Measurements from ENCODE around the gene SIPA1L2. TPM values are rescaled to one million over a fixed set of nuclear protein-coding genes. Genes with fewer than 3 reads are reported as not detected.

The SIPA1L2 gene
- total RNA-seq, 3 donors from 2014 or later (not counting 1 experiment from before 2014, with no cell fraction given): 1.5 to 2.3 (median 1.6) TPM

DNA sequence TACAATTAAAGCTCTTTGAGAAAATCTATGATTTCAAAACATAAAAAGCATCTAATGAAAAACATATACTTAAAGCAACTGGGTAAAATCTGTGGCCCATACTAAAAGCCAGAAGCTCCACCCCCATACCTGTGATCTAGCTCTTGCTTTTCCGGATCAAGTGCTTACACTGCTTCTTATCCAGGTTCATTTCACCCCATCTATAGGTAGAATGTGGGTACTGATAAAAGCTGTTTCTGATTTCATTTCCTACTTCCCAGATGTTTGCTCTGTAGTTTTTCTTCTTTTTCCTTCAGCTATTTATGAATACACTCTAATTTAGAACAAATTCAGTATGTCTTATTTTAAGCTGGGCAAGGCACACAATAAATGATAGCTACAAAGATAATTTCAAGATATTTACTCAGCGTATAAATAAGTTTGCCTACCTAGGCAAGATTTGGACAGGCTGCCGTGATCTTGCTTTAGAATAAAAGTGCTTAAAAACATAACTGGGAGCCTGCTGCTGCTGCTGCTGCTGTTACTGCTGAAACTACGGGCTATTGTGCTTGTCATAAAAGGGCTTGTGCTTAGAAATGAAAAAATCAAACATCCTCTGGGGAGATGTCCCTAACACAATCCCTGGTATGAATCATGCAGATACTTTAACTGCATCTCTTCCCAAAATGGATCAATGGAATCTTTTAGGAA, 2.1 kb downstream of the SIPA1L2 start:
- TF ChIP-seq, protein P1, sequence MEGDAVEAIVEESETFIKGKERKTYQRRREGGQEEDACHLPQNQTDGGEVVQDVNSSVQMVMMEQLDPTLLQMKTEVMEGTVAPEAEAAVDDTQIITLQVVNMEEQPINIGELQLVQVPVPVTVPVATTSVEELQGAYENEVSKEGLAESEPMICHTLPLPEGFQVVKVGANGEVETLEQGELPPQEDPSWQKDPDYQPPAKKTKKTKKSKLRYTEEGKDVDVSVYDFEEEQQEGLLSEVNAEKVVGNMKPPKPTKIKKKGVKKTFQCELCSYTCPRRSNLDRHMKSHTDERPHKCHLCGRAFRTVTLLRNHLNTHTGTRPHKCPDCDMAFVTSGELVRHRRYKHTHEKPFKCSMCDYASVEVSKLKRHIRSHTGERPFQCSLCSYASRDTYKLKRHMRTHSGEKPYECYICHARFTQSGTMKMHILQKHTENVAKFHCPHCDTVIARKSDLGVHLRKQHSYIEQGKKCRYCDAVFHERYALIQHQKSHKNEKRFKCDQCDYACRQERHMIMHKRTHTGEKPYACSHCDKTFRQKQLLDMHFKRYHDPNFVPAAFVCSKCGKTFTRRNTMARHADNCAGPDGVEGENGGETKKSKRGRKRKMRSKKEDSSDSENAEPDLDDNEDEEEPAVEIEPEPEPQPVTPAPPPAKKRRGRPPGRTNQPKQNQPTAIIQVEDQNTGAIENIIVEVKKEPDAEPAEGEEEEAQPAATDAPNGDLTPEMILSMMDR (IDR thresholded peaks at IDR 0.05): peak; percentile 23
- Mint-ChIP-seq H3K27me3 (ENCODE audit: low read depth in 2 of 2) (peaks cover 54 to 61% of the 10 kb centered on the region in 2 donors), H3K4me3 (no peak overlapping the region), H3K4me1 (peaks cover 16 to 25% of the 10 kb centered on the region in 2 donors), H3K27ac (no peak overlapping the region), H3K9me3 (no peaks in the 10 kb centered on the region), H3K36me3 (no peaks in the 10 kb centered on the region)
- peak in 1 of 2 donors; percentile 77 for DNase-seq
- intact Hi-C loops (cut with micrococcal nuclease): no loop called here
- Histone ChIP-seq H3K27me3 (ENCODE audit: control insufficient read depth, insufficient read depth, low read length) (peaks cover 14% of the 10 kb centered on the region), H3K36me3 (ENCODE audit: control insufficient read depth, insufficient read depth, low read length) (no peaks in the 10 kb centered on the region), H3K9me3 (ENCODE audit: control insufficient read depth, insufficient read depth, low read length) (no peaks in the 10 kb centered on the region), H3K4me1 (ENCODE audit: control insufficient read depth, insufficient read depth, low read length) (peaks cover 13% of the 10 kb centered on the region), H3K4me3 (ENCODE audit: low read length) (no peak overlapping the region), H3K27ac (ENCODE audit: low read length) (no peak overlapping the region)
- ATAC-seq: no peak
- WGBS (ENCODE audit: insufficient coverage): 97% methylated on average over 3 of the region's 4 CpGs

DNA sequence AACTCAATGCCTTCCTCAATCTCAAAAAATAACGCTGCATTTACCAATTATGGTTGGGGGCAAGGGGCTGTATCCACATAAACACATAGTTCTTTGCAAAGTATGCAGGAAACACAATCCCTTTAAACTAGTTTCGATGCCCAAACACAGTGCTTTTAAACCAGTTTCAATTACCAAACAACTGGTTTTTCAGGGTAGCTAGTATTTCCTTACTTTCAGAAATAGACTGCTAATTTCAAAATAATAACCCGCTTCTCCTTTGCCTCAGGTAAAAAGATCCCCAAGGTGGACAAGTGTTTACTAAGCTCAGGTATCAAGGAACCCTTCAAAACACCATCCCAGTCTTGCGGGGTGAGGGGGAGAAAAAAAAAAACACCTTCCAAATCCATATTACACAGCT, 2.8 kb downstream of the SIPA1L2 start:
- no peak overlapping the region for H3K27ac ChIP-seq (ENCODE audit: low read length)
- whole genome bisulfite sequencing (ENCODE audit: insufficient coverage): 97% methylated on average over 3 of the region's 4 CpGs
- no peak for DNase-seq
- TF ChIP-seq, protein P1 (IDR thresholded peaks at IDR 0.05): no peak
- no peaks in the 10 kb centered on the region for H3K9me3 Mint-ChIP-seq
- H3K4me3 ChIP-seq (ENCODE audit: low read length): no peak overlapping the region
- intact Hi-C loops (cut with micrococcal nuclease): no loop called here
- peaks cover 14% of the 10 kb centered on the region for H3K27me3 ChIP-seq (ENCODE audit: control insufficient read depth, insufficient read depth, low read length)
- ATAC-seq: no peak
- H3K27ac Mint-ChIP-seq: no peak overlapping the region
- H3K36me3 ChIP-seq (ENCODE audit: control insufficient read depth, insufficient read depth, low read length): no peaks in the 10 kb centered on the region
- H3K27me3 Mint-ChIP-seq (ENCODE audit: low read depth in 2 of 2): peaks cover 48 to 55% of the 10 kb centered on the region in 2 donors
- no peaks in the 10 kb centered on the region for H3K36me3 Mint-ChIP-seq
- peaks cover 16 to 25% of the 10 kb centered on the region in 2 donors for H3K4me1 Mint-ChIP-seq
- no peaks in the 10 kb centered on the region for H3K9me3 ChIP-seq (ENCODE audit: control insufficient read depth, insufficient read depth, low read length)
- peaks cover 13% of the 10 kb centered on the region for H3K4me1 ChIP-seq (ENCODE audit: control insufficient read depth, insufficient read depth, low read length)
- H3K4me3 Mint-ChIP-seq: no peak overlapping the region

DNA sequence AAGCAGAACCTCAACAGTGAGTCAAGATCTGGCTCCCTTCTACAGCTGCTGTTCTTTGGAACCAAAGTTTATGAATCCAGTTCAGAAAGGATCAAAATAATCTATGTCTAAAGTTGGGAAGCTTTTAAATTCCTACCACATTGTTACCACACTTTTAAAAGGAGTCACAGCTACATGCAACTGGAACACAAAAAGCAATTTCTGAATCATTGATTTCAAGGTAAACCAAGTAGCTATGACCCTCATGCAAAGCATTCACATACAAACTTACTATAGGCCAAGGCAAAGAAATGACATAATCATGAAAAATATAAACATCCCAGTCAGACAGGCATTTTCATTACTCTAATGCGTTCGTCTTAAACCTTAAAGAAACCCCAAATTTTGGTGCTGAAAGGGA, 3.5 kb downstream of the SIPA1L2 start:
- H3K4me1 Mint-ChIP-seq: peaks cover 16 to 25% of the 10 kb centered on the region in 2 donors
- intact Hi-C loops (cut with micrococcal nuclease): no loop called here
- no peak overlapping the region for H3K4me3 Mint-ChIP-seq
- Histone ChIP-seq H3K9me3 (ENCODE audit: control insufficient read depth, insufficient read depth, low read length) (no peaks in the 10 kb centered on the region), H3K4me3 (ENCODE audit: low read length) (no peak overlapping the region), H3K27ac (ENCODE audit: low read length) (no peak overlapping the region), H3K27me3 (ENCODE audit: control insufficient read depth, insufficient read depth, low read length) (peaks cover 14% of the 10 kb centered on the region), H3K4me1 (ENCODE audit: control insufficient read depth, insufficient read depth, low read length) (peaks cover 13% of the 10 kb centered on the region), H3K36me3 (ENCODE audit: control insufficient read depth, insufficient read depth, low read length) (no peaks in the 10 kb centered on the region)
- TF ChIP-seq, protein P1 (IDR thresholded peaks at IDR 0.05): no peak
- H3K9me3 Mint-ChIP-seq: no peaks in the 10 kb centered on the region
- peaks cover 51 to 57% of the 10 kb centered on the region in 2 donors for H3K27me3 Mint-ChIP-seq (ENCODE audit: low read depth in 2 of 2)
- no peaks in the 10 kb centered on the region for H3K36me3 Mint-ChIP-seq
- WGBS (ENCODE audit: insufficient coverage): 84% methylated on average over 2 of the region's 2 CpGs
- ATAC-seq (no peak), DNase-seq (no peak)
- H3K27ac Mint-ChIP-seq: no peak overlapping the region
